NCI-H1694 treated with DMSO at 0.1 percent for 48 hours (cell line): ENCODE data around the gene RPS2.
"Not testable (repeated sequence)": the region's sequence is repeated elsewhere in the genome, so short reads cannot be mapped to it uniquely, and the experiment has no call there.

Experiments
- DNase-seq: peaks from one replicate; lab custom pipeline; 2025; lab: John Stamatoyannopoulos, UW

Gene RPS2

DNA sequence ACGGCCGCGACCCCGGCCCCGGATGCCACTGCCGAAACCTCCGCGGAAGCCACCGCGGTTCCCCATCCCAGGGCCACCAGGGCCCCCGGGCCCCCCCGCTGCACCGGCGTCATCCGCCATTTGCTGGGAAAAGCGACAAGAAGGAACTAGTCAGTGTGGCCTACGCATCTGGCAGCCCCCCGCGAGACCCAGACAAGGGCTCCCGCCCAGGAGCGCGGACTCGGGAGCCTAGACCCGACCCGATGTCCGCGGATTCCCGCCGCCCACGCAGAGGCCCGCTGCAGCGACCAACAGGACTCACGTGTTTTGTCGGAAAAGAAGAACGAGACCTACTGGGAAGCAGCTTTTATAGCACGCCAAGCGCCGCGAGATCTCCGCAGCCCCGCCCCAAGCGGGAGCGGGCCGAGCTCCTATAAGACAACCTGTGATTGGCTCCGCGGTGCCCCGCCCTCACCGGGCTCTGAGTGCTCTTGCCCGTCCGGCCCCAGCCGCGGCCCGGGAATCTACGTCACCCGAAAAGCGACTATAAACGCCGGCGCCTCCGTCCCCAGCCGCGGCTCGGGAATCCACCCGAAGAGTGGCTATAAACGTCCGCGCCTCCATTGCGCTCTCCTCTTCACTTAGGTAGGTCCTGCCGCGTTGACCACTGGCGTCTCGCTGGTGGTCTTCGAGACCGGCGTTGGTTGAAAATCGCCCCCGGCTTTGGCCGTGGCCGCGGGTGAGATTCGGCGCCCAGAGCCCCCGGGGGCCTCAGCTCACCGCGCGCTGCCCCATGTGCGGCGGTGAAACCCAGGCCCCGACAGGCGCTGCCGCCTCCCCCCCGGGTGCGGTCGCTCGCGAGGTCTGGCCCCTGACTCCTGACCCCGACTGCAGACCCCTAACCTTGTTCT lies at the start of gene RPS2:
Gene RPS2 (minus strand): TSS at position 321 of the 890 bp plus-strand sequence. CDS start 201 bp downstream, at position 120.
- DNase-seq = peak; percentile 96

DNA sequence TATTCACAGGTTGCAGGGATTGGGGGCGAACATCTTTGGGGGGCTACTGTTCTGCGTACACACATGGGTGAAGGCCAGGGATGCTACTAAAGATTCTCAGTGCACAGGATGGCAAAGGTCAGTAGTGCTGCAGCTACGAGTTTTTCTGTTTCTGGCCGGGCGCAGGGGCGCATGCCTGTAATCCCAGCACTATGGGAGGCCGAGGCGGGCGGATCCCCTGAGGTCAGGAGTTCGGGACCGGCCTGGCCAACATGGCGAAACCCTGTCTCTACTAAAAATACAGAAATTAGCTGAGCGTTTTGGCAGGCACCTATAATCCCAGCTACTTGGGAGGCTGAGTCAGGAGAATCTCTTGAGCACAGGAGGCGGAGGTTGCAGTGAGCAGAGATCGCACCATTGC lies 48.9 kb upstream of the RPS2 start:
- DNase-seq = no peak

DNA sequence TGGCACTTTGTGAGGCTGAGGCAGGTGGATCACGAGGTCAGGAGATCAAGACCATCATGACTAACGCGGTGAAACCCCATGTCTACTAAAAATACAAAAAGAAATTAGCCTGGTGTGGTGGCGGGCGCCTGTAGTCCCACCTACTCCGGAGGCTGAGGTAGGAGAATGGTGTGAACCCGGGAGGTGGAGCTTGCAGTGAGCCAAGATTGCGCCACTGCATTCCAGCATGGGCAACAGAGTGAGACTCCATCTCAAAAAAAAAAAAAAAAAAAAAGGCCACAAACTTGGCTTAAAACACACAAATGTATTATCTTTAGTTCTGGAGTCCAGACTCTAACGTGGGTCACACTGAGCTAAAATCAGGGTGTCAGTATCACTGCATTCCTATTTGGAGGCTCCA lies 47.1 kb upstream of the RPS2 start:
- DNase-seq = not testable (repeated sequence)

DNA sequence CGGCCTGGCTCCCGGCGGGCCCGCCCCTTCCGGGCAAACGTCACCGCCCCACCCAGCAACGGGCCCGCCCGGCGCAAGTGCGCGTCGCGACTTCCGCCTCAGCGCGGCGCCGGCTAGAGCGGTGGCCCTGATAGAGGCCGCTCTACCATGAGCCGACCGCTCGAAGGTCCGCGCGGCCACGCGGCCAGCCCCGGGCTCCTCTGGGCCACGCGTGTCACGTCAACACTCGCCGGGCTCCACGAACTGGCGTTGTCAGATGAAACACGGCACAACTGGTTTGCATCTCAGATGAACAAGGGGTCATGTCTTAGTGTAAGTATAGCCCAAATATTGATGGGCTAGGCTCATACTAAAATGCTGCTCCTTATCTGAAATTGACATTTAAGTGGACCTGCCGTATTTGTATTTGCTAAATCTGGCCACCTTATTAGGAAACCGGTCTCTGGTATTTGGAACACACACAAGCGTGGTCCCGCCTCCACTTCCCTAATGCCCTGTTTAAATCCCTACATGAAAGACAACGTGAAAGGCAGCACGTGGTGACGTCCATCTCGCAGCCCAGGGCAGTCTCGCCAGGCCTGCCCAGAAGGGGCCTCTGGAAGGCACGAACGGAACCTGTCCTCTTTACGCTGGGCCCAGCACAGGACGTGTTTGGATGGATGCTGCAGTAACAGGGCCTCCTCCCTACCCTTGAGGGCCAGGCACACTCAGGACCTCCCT lies 45.3 kb upstream of the RPS2 start, which contains the start of gene ZNF598:
Gene ZNF598 (minus strand): TSS at position 31 of the 720 bp plus-strand sequence.
- peak; percentile 49 for DNase-seq

DNA sequence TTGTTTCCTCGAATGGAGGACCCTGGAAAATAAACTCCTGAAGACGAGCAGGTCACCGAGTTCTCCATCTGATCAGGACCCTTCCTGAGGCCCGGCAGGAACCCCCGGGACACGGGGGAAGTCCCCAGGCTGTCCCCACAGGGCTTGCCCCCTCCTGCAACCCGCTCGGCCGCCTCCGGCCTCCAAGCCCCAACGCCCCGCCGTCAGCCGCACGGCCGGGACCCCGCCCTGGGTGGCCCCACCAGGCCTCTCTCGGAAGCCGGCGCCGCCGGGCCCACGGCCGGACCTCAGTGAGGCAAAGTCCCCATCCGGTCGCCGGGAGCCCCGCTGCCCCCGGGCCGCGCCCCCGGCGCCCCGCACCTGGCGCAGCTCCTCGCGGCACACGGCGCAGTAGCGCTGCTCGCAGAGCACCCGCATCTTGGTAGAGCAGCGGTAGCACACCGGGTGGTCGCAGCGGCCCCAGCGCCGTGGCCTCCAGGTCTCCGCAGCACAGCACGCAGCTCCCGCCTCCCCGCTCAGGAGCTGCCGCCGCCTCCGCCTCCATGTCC lies 44.6 kb upstream of the RPS2 start:
- no peak for DNase-seq

DNA sequence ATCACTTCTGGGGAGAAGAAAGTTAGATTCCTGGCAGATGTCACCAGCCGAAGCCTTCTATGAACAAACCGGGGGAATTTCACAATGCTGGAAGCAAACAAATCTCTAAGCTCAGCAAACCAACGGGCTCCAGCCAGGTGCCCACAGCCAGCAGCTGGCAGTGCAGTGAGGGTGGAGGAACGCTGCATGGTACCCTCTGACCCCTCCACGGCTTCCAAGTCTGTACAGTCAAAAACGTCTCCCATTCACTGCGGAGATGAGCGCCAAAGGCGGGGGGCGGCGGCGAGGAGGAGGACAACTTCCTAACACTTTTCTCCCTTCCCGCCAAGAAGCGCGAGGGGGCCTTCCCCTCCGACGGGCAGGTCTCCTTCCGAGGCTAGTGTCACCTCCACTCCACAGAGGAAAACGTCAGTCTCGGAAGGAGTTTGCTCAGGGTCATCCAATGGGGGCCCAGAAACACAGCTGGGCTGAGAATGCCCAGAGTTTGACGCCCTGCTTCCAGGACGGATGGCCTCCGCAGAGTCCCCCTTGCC lies 44.1 kb upstream of the RPS2 start:
- DNase-seq = no peak

DNA sequence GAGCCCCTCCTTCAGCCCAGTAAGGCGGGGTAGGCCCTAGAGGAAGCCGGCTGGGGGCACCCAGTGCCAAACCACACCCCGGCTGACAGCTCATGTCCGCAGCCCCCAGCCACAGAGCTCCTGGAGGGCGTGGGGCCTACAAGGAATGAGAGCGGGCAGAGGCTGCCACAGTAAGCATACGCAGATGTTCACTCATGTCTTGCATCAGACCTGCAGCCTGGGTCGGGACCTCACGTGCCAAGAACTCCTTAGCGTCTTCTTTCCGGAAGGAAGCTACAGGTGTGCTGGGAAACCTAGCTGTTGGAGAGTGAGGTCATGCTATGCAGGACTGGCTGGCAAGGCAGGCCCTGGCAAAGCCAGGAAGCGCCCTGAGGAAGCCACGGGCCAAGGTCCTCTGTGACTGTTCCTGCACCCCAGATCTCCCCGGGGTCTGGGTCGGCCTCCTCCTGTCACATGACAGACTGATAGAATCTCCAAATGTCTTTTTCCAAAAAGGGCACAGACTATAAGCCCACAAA lies 43.4 kb upstream of the RPS2 start:
- DNase-seq = no peak

DNA sequence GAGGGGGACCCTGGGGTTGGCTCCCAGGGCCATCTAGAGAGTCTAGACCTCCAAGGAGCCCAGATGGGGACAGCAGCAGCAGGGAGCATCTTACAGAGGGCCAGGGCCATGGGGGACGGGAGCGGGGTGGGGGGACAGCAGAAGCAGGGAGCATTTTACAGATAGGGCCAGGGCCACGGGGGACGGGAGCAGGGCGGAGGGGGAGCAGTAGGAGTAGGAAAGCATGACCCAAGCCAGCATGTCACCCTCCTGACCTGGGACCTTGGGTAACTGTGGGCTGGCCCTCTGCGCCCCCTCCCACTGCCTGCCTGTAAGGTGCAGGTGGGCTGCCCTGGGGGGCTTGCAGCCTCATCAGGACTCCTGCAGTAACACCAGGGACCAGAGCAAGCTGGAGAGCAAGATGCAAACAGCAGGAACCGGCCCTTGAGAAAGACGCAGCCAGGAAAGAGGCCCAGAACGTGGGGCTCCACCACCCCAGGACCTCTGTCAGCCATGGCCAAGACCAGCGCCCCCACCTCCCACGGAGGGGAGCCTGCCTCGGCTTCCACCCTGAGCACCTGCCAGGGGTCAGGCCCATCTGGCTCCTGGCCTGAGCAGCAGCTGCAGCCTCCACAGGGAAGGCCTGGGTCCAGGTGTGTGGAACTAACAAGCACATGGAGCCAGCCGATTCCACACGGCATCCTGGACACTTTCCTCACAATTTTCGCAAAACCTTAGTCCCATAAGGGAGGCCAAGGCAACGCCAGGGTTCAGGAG lies 42.6 kb upstream of the RPS2 start:
- DNase-seq = no peak

DNA sequence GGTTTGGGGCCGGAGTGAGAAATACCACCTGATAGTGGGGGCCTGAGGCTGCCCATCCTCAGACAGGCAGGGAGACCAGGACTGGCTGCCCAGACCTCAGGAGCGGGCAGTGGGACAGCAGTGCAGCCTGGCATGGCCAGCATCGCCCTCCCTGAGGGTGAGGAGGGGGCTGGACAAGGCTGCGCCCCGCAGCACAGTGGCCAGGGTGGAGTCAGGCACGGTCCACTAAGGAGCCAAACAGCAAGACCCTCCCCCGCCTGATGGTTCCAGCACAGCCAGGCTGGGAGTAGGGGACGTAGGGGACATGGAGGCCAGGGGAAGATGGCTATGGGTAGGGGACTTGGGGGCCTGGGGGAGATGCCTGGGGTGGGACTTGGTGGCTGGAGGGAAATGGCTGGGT lies 41.7 kb upstream of the RPS2 start:
- DNase-seq = no peak

DNA sequence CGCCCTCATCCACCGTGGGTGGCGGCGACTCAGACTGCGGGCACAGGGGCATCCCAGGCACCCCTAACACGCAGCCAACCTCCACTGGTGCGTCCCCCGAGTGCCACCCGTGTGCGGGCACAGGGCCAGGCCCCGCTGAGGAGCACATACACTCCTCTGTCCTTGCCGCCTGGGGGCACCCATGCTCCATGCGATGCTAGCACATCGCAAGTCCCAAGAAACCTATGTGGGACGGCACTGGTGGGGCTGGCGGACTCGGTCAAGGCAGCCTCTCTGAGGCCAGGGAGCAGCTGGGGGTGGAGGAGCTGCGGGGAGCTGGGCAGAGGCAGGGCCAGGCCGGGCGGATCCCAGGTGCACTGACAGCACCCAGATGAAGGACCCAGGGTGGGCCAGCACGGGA lies 41.0 kb upstream of the RPS2 start:
- DNase-seq = peak; percentile 39

DNA sequence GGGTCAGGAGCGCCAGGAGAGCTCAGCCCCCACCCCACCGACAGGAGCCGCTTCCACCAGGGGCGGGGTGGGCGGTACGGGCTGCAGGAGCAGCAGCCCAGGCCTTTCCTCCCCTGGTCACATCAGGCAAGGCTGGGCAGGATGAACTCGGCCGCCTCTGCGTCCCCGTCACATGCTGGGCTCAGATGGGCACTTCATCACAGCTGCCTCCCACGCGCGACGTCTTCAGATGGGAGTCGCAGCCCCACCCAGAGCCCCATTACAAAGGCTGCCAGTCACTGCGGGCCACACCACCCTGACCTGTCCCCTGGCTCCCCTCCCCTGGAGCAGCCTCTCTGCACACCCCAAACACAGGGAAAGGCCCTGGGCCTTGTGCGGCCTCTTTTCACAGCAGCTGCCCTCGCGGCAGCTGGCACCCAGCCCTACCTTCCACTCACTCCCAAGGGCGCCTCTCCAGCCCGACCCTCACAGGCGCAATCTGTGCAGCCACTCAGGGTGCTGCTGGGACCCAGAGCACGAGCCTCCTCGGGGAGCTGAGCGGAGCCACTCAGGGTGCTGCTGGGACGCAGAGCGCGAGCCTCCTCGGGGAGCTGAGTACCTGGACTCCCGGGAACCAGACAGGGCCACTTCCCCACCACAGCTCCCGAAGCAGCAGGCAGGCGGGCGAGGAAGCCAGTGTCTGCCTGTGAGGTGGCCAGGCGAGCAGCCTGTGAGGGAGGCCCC lies 40.3 kb upstream of the RPS2 start:
- no peak for DNase-seq

DNA sequence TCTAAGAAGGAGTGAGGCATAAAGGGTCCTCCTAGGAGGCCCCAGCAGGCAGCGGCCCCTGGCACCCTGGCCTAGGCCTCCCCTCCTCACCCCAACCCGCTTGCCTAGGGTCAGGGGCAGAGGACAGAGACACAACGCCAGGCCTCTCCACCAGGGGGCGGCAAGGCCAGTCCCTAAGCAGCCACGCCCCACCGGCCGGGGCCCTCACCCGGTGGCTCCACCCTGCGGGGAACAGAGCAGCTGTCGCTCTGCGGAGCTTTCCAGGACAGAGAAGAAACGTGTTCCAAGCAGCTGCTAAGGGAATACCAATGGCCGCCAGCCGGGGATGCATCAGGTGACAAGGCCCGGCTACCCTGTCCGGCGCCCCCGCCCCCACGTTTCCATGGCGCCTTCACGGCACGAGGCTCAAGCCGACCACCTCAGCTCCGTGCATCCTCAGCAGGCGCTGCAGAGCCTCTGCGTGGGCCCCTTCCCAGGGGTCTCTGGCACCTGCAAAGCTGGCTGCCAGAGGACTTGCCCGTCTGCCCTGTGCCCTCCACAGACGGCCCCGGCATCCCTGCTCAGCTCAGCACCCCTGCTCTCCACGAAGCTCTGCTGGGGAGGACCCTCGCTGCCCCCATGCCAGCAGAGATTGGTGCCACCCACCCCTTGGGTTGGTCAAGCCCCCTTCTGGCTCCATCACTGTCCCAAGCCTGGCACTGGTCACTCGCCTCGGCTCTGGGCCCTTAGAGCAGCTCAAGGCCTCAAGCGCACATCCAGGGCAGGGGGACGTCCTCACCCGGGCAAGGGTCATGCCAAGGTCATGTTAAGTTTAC lies 39.4 kb upstream of the RPS2 start:
- DNase-seq = peak; percentile 88

DNA sequence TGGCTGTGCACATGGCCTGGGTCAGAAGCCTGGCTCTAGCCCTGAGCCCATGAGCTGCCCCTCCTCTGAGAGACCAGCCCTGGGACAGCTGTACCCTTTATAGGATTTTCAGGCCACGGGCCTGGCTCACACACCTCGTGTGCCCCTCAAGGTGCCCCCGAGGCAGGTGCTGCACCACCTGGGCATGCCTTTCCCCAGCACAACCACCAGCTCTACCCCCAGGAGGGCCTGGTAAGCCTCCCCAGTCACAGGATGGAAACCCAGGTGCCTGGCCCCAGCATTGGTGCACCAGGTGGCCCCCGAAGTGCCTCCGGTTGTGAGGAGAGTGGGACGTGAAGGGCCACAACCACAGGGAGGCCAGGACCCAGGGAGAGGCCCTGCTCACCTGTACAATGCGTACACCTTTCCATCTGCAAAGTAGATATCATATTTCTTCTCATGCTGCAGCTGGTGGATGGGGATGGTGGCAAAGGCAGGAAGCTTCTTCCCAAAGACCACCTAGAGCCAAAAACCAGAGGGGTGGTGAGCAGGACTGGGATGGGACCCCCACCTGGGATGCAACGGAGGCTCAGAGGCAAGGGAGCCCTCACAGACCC lies 38.7 kb upstream of the RPS2 start:
- no peak for DNase-seq

DNA sequence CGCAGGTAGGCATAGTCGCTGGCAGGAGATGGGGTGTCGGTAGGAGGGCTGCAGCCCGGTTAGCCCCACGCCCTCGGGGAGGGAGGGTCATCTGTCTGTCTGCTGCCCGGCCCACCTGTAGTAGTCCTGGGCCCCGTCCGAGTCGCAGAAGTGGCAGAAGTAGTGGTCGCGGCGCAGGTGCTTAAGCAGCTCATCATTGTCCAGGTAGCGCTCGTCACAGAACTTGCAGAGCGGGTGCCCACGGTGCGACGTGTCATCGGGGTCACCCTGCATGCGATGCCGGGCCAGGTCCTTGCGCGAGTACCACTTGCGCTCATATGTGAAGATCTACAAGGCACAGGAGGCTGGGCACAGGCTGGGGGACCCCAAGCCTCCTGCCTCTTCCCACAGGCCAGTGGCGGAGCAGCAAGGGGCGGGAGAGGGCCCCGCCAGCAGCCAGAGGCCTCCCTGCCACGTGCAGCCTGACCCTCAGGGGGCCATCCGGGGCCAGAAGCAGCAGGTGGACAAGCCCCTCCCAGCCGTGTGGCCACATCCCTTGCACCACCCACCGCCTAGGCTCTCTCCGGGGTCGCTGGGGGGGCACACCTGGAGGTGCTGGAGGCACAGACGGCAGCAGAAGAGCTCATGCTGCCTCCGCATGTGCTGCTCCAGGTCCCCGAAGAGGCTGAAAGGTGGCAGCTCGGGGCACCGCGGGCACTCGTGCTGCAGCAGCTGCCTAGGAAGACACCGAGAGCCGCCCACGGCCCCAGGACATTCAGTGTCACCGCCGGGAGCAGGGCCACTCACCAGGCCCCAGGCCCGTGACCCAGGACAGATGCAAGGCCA lies 38.0 kb upstream of the RPS2 start:
- no peak for DNase-seq

DNA sequence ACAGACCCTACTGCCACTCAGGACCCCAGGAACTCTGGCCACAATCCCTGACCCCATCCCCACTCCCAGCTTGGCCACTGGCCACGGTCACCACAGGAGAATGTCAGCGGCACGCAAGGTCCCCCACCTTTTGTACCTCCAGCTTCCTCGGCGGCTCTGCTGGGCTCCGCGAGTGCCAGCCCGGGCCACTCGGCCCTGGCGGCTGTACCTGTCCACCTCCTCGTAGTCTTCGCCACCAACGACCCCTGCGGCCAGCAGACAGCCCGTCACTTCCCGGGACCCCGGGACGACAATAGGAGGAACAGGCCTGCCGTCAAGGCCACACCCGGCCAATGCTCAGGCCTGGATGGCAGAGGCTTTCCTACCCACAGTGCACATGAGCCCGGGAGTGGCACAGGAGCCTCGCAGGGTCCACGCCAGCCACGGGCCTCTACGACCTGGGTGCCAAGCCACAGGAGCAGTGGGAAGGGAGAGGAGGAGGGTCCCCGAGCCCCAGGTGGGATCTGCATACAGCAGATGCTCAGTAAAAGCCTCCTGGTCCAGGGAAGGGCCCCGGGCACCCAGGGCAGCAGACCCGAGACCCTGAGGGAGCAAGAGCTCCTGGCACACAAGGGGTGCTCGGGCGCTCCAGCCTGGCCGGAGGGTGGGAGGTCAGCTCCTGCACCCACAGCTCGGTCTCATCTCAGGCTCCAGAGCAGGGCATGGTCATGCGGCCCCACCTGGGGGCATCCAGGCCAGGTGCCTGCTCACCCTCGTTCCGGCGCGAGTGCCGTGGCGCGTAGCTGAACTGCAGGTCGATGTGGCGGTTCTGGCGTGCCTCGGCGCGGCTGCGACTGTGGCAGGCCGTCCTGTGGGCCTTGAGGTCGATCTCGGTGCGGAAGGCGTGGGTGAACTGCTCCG lies 37.1 kb upstream of the RPS2 start:
- no peak for DNase-seq

DNA sequence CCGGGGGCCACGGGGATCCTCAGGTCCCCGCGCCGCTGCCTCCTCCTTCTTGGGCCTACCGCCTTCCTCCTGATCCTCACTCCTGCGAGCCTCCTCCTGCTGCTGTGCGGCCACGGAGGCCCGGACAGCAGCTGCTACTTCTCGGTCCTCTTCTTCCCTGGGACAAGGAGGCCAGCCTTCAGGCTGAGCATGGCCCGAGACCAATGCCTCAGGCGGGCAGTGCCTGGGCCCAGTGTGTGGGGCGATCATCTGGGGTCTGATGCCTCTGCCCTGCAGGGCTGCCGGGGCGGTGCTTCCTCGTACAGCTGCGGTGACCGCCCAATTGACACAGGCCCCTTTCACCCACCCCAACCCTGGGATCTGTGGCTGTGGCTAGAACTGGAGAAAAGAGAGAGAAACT lies 36.4 kb upstream of the RPS2 start:
- DNase-seq = no peak

DNA sequence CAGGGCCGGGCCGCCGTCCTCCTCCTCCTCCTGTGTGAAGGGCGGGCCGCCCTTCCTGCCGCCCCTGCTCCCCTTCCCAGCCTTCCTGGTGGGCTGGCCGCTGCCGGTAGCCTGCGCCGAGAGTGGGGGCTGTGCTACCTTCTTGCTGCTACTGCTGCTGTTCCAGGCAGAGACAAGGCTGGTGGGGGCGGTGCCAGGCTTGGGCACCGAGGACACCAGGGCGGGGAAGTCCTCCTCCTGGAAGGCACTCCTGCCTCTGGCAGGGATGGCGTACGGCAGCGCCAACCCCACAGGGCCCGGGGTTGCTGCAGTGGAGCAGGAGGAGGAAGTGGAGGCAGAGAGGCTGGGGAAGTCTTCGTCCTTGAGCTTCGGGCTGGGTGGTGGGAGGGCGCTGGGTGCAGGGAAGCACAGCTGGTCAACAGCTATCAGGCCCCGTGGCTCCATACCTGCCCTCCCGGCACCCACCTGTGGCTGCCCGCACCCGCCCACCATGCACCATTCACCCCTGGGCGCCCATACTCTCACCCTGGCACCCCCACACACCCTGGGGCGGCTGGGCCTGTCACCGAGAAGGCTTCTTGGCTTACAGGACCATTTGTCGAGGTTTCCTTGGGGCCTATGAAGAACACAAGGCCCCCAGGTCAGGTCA lies 35.4 kb upstream of the RPS2 start:
- DNase-seq = no peak
